Measurements from ENCODE around the gene ARFGEF2.

The ARFGEF2 gene

DNA sequence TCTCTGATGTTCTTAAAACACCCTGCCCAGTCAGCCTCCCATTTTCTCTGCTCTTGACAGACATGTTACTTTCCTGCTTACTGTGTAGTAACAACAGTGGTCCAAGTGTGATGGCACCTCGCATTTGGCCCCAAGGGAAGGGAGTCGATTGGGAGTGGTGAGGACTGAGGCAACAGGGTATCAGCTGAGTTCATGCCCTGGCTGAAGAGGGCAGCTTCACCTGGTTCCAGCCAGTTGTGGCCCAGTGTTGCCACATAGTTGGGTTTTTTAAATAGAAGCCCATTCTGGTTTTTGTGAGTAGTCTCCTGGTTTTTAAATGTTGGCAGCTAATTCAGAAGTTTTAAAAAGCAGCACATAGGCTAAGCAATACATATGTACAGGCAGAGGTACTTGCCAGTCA is 37.2 kb downstream of the ARFGEF2 start:
- DNase-seq (ENCODE audit: extremely low read depth, low read depth), result no peak
- TF ChIP-seq, protein P1, sequence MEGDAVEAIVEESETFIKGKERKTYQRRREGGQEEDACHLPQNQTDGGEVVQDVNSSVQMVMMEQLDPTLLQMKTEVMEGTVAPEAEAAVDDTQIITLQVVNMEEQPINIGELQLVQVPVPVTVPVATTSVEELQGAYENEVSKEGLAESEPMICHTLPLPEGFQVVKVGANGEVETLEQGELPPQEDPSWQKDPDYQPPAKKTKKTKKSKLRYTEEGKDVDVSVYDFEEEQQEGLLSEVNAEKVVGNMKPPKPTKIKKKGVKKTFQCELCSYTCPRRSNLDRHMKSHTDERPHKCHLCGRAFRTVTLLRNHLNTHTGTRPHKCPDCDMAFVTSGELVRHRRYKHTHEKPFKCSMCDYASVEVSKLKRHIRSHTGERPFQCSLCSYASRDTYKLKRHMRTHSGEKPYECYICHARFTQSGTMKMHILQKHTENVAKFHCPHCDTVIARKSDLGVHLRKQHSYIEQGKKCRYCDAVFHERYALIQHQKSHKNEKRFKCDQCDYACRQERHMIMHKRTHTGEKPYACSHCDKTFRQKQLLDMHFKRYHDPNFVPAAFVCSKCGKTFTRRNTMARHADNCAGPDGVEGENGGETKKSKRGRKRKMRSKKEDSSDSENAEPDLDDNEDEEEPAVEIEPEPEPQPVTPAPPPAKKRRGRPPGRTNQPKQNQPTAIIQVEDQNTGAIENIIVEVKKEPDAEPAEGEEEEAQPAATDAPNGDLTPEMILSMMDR (IDR thresholded peaks at IDR 0.05; ENCODE audit: low read depth, low read length, missing control alignments), result no peak
- no peak overlapping the region for H3K4me3 ChIP-seq (replicated peaks; ENCODE audit: low read depth, low read length)

- TF ChIP-seq, protein P1 (IDR thresholded peaks at IDR 0.05; ENCODE audit: low read depth, low read length, missing control alignments), result no peak
- no peak for DNase-seq (ENCODE audit: extremely low read depth, low read depth)
Observed at GRCh38 chr20:48959899-48960550, 38.5 kb downstream of the ARFGEF2 start.

DNA sequence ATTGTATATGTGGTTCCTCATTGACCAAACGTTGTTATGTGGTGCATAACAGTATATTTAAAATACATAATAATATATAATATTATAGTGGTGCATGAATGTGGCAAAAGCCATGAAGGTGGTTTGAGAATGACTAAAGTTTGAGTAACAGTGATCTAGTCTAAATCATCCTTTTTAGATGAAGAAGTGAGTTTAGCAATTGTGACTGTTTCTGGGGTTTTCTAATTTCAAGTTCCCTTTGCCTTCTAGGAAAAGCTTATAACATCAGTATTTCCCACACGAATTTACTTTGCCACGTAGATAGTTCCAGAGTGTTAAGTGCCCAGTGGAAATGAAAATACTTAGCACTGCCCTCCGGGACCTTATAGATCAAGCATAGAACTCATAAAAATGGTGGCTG is 40.9 kb downstream of the ARFGEF2 start:
- TF ChIP-seq, protein P1 (IDR thresholded peaks at IDR 0.05; ENCODE audit: low read depth, low read length, missing control alignments), result no peak
- H3K4me3 ChIP-seq (replicated peaks; ENCODE audit: low read depth, low read length), result no peak overlapping the region
- DNase-seq (ENCODE audit: extremely low read depth, low read depth), result no peak

More at GRCh38 chr20:48959899-48960550, 38.5 kb downstream of the ARFGEF2 start:
- H3K4me3 ChIP-seq (replicated peaks; ENCODE audit: low read depth, low read length), result no peak overlapping the region

DNA sequence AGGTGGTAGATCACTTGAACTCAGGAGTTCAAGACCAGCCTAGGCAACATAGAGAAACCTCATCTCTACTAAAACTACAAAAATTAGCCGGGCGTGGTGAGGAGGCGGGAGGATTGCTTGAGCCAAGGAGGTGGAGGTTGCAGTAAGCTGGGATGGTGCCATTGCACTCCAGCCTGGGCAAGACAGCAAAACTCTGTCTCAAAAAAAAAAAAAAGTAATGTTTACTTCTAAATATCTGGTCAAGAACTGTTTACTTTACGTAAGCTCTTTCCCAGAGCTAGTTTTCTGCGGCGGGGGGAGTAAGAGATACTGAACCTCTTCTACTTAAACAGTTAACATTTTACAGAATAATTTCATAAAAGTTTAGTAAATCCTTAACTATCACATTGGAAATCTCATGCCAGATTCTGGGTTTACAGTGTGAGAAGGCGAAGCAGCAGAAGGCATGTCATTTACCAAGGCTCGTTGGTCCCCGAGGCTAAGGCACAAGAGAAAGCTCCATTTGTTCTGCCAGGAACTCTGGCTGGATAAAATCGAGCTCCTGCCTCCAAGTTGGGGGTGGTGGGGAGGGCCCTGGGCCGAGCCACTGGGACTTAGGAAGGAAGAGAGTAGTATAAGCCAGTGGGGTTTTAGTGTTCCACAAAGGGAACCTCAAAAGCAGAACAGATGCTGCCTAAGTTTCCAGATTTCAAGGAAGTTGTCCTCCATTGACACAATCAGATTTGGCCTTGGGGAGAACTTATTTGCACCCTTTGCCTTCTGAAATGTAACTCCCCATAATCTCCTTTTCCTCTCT is 41.7 kb downstream of the ARFGEF2 start:
- TF ChIP-seq, protein P1 (IDR thresholded peaks at IDR 0.05; ENCODE audit: low read depth, low read length, missing control alignments), result no peak
- no peak for DNase-seq (ENCODE audit: extremely low read depth, low read depth)
- no peak overlapping the region for H3K4me3 ChIP-seq (replicated peaks; ENCODE audit: low read depth, low read length)

DNA sequence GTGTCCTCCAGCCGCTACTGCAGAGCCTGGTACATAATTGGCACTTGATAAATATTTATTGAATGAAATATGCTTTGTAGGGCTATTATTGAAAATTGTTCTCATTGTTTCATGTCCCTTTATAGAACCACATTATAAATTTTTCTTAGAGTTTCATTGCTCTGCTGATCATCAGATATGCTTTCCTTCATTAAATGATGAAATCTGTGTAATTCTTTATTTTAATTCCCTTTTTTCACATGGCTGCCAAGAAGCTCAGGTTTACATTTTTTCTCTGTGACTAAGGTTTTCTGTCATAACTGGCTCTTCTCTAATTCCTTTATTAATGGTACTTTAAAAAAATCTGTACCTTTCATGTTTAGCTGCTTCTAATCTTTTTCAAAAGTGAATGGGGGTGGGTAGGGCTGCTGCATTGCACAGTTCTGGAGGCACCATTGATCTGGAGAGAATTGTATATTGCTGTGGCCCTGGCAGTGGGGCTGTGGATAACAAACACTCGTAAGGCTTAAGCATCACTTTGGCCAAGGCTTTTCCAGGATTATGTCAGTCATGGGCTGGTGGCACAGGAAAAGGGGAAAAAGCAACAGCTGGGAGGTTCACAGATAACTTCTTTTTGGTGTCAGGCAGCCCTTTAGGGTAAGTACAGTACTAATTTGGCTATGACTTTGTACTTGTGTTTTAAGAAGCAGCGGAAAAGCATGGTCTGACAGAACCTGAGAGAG is 43.8 kb downstream of the ARFGEF2 start:
- no peak overlapping the region for H3K4me3 ChIP-seq (replicated peaks; ENCODE audit: low read depth, low read length)
- DNase-seq (ENCODE audit: extremely low read depth, low read depth), result no peak
- TF ChIP-seq, protein P1 (IDR thresholded peaks at IDR 0.05; ENCODE audit: low read depth, low read length, missing control alignments), result no peak

- no peak for DNase-seq (ENCODE audit: extremely low read depth, low read depth)
- H3K4me3 ChIP-seq (replicated peaks; ENCODE audit: low read depth, low read length), result no peak overlapping the region
- TF ChIP-seq, protein P1 (IDR thresholded peaks at IDR 0.05; ENCODE audit: low read depth, low read length, missing control alignments), result no peak
Observed at GRCh38 chr20:48970681-48971365, 49.3 kb downstream of the ARFGEF2 start.

All from HFF-Myc (cell line).